GM18951 (cell line): Measurements from ENCODE around the gene ADAMTS17.

Source experiments
- POLR2A ChIP-seq: IDR thresholded peaks from 4 replicates; pipeline ENCODE4 v1.6.1; 2011; ENCODE audit warnings: mild to moderate bottlenecking; ENCODE audit not compliant: insufficient read length, insufficient read depth; ENCODE audit errors: extremely low read depth
- in situ Hi-C: fragments of 300-500 bp; cut with MboI; formaldehyde crosslinking; loops from one replicate; pipeline ENCODE4 v1.12.0; 2022; ENCODE audit warnings: low sequenced_read_pairs, mixed read lengths, inconsistent platforms; ENCODE audit not compliant: unreplicated experiment

The ADAMTS17 gene

GRCh38 chr15:100115066-100115710 is 226.6 kb downstream of the ADAMTS17 start:
- in situ Hi-C loops, result no loop called here
- TF ChIP-seq POLR2A, result no peak

DNA sequence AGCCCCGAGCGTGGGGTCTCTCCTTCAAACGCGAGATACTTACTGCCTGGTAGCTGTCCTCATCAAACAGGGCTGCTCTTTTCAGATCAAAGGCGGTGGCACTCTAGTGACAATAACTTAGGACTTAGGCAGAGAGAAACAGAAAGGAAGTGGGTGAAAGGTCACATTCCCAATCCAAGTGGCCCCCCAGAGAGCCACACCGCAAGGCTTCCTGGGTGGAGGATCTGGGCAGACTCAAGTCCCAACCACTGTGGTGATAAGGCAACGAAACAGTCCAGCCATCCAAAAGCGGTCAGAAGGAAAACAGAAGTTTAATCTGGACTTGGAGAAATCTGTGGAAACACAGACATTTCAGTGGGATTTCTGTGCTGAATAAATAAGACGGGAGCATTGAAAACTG is 227.2 kb downstream of the ADAMTS17 start:
- no peak for TF ChIP-seq POLR2A
- in situ Hi-C loops, result no loop called here

GRCh38 chr15:100114100-100114499 is 227.7 kb downstream of the ADAMTS17 start:
- TF ChIP-seq POLR2A, result no peak
- in situ Hi-C loops, result no loop called here

- in situ Hi-C loops, result no loop called here
- TF ChIP-seq POLR2A, result no peak
Measured at GRCh38 chr15:100113351-100114080, 228.3 kb downstream of the ADAMTS17 start.

GRCh38 chr15:100112636-100113305 is 229.0 kb downstream of the ADAMTS17 start:
- TF ChIP-seq POLR2A, result no peak
- in situ Hi-C loops, result no loop called here

DNA sequence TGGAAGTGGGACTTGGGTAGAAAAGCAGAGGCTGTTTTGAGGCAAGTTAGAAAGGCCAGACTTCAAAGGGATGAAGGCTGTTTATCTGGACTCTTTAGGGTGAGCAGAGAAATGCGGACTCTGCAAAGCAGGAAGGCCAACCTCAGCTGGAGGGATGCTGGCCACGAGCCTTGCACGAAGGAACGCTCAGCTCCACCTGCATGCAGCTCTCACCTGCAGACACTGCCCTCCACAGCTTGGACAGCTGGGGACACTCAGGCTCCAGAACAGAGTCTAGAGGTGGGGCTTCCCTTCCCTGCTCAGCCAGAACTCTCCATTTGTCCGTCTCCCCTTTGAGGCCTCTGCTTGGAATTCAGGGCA is 229.7 kb downstream of the ADAMTS17 start:
- in situ Hi-C loops, result no loop called here

DNA sequence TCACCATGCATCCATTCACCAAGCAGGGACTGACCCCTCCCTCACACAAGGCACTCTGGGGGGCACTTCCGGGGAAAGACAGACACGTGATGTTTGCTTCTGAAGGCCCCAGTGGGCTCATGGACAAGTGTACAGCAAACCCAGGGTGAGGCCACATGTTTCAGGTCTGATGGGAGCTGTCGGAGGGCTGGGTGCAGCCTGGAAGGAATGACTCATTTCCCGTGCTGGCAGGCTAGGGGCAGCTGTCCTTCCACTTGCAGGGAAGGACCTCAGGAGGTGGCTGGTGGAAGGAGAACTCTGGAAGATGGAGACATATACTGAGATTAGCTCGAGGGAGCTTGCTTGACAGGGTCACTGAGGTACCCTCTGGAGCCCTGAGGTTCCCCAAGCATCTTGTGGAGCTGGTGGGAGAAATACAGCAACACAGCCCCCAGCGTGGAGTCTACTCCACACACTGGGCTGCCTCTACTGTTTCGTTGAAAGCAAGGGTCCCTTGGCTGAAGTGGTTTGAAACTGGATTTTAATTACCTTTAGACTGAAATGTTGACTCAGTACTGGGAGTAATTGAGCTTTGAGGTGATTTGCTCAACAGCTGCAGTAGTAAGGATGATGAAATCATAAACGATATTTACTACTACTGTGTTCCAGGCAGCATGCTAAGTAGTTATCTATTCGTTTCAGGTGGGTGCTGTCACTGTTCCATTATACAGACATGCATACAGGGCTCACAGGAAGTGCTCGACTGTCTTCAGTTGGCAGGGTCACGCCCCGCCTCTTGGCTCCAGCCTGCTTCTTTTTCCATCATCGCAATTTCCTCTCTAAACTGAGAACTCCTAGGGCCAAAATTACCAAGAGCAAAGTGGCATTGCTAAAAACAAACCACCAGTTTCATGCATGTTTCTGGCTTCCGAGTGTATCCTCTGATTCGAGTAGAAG is 230.4 kb downstream of the ADAMTS17 start:
- TF ChIP-seq POLR2A, result no peak
- in situ Hi-C loops, result no loop called here

More for the DNA sequence above, 229.7 kb downstream of the ADAMTS17 start:
- no peak for TF ChIP-seq POLR2A

- no peak for TF ChIP-seq POLR2A
- in situ Hi-C loops, result no loop called here
Measured at GRCh38 chr15:100109486-100110035, 232.2 kb downstream of the ADAMTS17 start.

DNA sequence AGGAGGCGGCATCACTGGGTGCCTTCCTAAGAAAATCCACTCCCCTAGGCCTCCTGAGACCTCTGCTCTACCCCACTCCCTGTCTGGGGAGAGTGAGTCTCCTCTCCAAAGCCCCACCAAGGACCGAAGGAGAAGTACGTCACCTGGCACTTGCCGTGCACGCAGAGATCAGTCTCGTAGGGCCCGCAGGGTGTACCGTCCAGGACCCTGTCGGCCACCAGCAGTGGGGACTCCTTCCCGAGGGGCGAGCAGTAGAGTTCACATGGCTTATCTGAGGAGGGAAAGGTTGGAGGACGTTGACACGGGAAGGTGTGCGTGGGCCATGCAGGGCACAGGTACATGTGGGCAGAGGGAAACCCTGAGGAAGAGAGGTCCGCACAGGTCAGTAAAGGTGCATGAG is 232.9 kb downstream of the ADAMTS17 start:
- in situ Hi-C loops, result no loop called here
- TF ChIP-seq POLR2A, result no peak

- no peak for TF ChIP-seq POLR2A
- in situ Hi-C loops, result no loop called here
Measured at GRCh38 chr15:100108346-100108745, 233.4 kb downstream of the ADAMTS17 start.

- no peak for TF ChIP-seq POLR2A
- in situ Hi-C loops, result no loop called here
Measured at GRCh38 chr15:100107606-100108225, 234.1 kb downstream of the ADAMTS17 start.

DNA sequence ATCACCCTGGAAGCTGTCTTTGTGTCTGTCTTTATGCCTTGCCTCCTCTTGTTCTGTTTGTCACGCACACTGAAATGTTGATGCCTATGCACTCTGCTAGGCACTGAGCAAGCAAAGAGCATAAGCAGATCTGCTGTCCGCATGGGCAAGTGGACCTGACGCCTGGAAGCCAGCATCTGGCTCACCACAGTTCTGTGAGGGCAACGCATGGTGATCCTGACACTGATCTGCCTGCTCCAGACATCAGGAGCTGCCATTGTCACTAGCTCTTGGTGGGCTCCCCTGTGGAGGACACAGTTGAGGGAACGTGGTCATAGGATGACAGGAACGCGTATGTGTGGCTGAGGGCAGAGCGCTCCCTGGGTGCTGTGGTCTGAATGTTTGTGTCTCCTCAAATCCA is 234.6 kb downstream of the ADAMTS17 start:
- TF ChIP-seq POLR2A, result no peak
- in situ Hi-C loops, result no loop called here
